GM12891 (cell line): ENCODE data around the gene ANO10.

ENCODE experiments used
- POLR2A ChIP-seq: IDR thresholded peaks from 2 replicates; pipeline ENCODE4 v1.6.1; 2011; ENCODE audit warnings: low read depth, low read length, control low read depth
- POLR2AphosphoS5 ChIP-seq: IDR thresholded peaks from 2 replicates; pipeline ENCODE4 v1.6.1; 2011; ENCODE audit warnings: low read depth, low read length, control low read depth
- POU2F2 ChIP-seq: IDR thresholded peaks from 2 replicates; pipeline ENCODE4 v1.6.1; 2011; ENCODE audit warnings: low read depth, mild to moderate bottlenecking, control low read depth, low read length, moderate library complexity
- SPI1 ChIP-seq: IDR thresholded peaks from 2 replicates; pipeline ENCODE4 v1.6.1; 2011; ENCODE audit warnings: low read depth, low read length, control low read depth
- TAF1 ChIP-seq: IDR thresholded peaks from 2 replicates; pipeline ENCODE4 v1.6.1; 2011; ENCODE audit warnings: low read depth, low read length, control low read depth

GRCh38 chr3:43379343-43379742 is 242.5 kb downstream of the ANO10 start:
- TF ChIP-seq POLR2AphosphoS5 (no peak), POLR2A (no peak), TAF1 (no peak), POU2F2 (no peak), SPI1 (no peak)
